Panc1 (cell line): Measurements from ENCODE around the gene ZKSCAN3. TPM values are rescaled to one million over a fixed set of nuclear protein-coding genes. Genes with fewer than 3 reads are reported as not detected.

ENCODE experiments used
- ATAC-seq: fragments of 200-7000 bp; cut with Tn5 transposase; 2 replicates; pipeline ENCODE4 v1.9.1; 2020; ENCODE audit warnings: mild to moderate bottlenecking, moderate library complexity
- BruUV-seq: library from RNA; stranded (reverse); fragments of 400-500 nt; replicated peaks from 2 replicates; lab custom pipeline; 2021; lab: Mats Ljungman, UMichigan
- CTCF ChIA-PET: fragments of 300-600 bp; sonication (Branson Sonifier 250); formaldehyde crosslinking; loops from one replicate; lab custom pipeline; 2022; ENCODE audit warnings: antibody characterized with exemption; lab: Charles Lee
- POLR2A ChIA-PET: fragments of 300-600 bp; sonication (Branson Sonifier 250); formaldehyde crosslinking; loops from one replicate; lab custom pipeline; 2022; ENCODE audit warnings: antibody characterized with exemption; lab: Charles Lee
- DNase-seq: peaks from one replicate; pipeline ENCODE4 v3.0.0-alpha.2; 2010; ENCODE audit warnings: low read depth, low spot score
- H3K27ac ChIP-seq: 2 replicates; pipeline ENCODE4 v1.5.1; 2011; ENCODE audit warnings: mild to moderate bottlenecking, low read length, inconsistent platforms
- H3K27me3 ChIP-seq: fragments of 200-500 bp; sonication (Bioruptor generic); 2 replicates; pipeline ENCODE4 v1.6.0; 2014; ENCODE audit warnings: low read length, inconsistent platforms; ENCODE audit not compliant: control insufficient read depth, insufficient read depth
- H3K36me3 ChIP-seq: fragments of 200-500 bp; sonication (Bioruptor generic); 2 replicates; pipeline ENCODE4 v1.5.1; 2014; ENCODE audit warnings: inconsistent platforms, mild to moderate bottlenecking, low read length, moderate library complexity; ENCODE audit not compliant: control insufficient read depth, insufficient read depth
- H3K4me1 ChIP-seq: 2 replicates; pipeline ENCODE4 v1.5.1; 2011; ENCODE audit warnings: inconsistent platforms, mild to moderate bottlenecking, low read length, moderate library complexity; ENCODE audit not compliant: control insufficient read depth, insufficient read depth
- H3K4me3 ChIP-seq, 2 experiments: 2 replicates each; pipeline ENCODE4 v1.5.1; 2011 to 2012; ENCODE audit warnings: low read depth in 2 of 2, low read length in 2 of 2, mild to moderate bottlenecking in 2 of 2, inconsistent platforms in 1 of 2, moderate library complexity in 1 of 2
- H3K9me3 ChIP-seq: fragments of 200-500 bp; sonication (Bioruptor generic); 2 replicates; pipeline ENCODE4 v1.5.1; 2014; ENCODE audit warnings: low read depth, mild to moderate bottlenecking, inconsistent platforms, low read length, moderate library complexity; ENCODE audit not compliant: control insufficient read depth, insufficient read depth
- CTCF ChIP-seq: fragments of 450-650 bp; IDR thresholded peaks from 2 replicates; pipeline ENCODE4 v1.5.1; 2017; ENCODE audit warnings: mild to moderate bottlenecking
- POLR2AphosphoS5 ChIP-seq: IDR thresholded peaks from 2 replicates; pipeline ENCODE4 v1.6.1; 2012; ENCODE audit warnings: mild to moderate bottlenecking, low read depth, low read length, moderate library complexity
- SIN3A ChIP-seq: IDR thresholded peaks from 2 replicates; pipeline ENCODE4 v1.6.1; 2012; ENCODE audit warnings: low read depth, mild to moderate bottlenecking, low read length, moderate library complexity, borderline replicate concordance; ENCODE audit not compliant: insufficient read depth
- TCF7L2 ChIP-seq: IDR thresholded peaks from 2 replicates; pipeline ENCODE4 v1.6.1; 2011; ENCODE audit warnings: mild to moderate bottlenecking, low read depth, low read length, inconsistent platforms
- in situ Hi-C: cut with HindIII; loops from 2 replicates; pipeline ENCODE4 v1.10.0; 2016; ENCODE audit warnings: low sequenced_read_pairs, low pct_unique_long_range_greater_than_20kb
- intact Hi-C: fragments of 100-400 bp; cut with micrococcal nuclease; formaldehyde crosslinking; loops from one replicate; pipeline ENCODE4 v1.10.0; 2022; ENCODE audit not compliant: unreplicated experiment
- total RNA-seq: library from RNA; stranded (reverse); gene quantifications from one replicate; pipeline ENCODE4 v1.2.1, GENCODE V29; 2021; ENCODE audit not compliant: unreplicated experiment
- TF ChIP-seq, protein P1 (sequence below), 2 experiments: IDR thresholded peaks; 2 replicates each; pipeline ENCODE4 v1.6.1; 2011 to 2012; ENCODE audit warnings: low read depth in 2 of 2, control low read depth in 1 of 2, low read length in 1 of 2, mild to moderate bottlenecking in 1 of 2, moderate library complexity in 1 of 2; ENCODE audit not compliant: insufficient read depth in 1 of 2

The ZKSCAN3 gene
- total RNA-seq, 1 experiment from 2014 or later = 7.0 TPM

GRCh38 chr6:28399350-28400121 is 49.8 kb downstream of the ZKSCAN3 start, which contains the start of gene ZSCAN12:
TSS of gene ZSCAN12 (minus strand) at chr6:28399747. CDS start at chr6:28398405, 1,342 bp downstream.
- no peak for DNase-seq
- no peaks in the 10 kb centered on the region for H3K9me3 ChIP-seq
- TF ChIP-seq, protein P1, sequence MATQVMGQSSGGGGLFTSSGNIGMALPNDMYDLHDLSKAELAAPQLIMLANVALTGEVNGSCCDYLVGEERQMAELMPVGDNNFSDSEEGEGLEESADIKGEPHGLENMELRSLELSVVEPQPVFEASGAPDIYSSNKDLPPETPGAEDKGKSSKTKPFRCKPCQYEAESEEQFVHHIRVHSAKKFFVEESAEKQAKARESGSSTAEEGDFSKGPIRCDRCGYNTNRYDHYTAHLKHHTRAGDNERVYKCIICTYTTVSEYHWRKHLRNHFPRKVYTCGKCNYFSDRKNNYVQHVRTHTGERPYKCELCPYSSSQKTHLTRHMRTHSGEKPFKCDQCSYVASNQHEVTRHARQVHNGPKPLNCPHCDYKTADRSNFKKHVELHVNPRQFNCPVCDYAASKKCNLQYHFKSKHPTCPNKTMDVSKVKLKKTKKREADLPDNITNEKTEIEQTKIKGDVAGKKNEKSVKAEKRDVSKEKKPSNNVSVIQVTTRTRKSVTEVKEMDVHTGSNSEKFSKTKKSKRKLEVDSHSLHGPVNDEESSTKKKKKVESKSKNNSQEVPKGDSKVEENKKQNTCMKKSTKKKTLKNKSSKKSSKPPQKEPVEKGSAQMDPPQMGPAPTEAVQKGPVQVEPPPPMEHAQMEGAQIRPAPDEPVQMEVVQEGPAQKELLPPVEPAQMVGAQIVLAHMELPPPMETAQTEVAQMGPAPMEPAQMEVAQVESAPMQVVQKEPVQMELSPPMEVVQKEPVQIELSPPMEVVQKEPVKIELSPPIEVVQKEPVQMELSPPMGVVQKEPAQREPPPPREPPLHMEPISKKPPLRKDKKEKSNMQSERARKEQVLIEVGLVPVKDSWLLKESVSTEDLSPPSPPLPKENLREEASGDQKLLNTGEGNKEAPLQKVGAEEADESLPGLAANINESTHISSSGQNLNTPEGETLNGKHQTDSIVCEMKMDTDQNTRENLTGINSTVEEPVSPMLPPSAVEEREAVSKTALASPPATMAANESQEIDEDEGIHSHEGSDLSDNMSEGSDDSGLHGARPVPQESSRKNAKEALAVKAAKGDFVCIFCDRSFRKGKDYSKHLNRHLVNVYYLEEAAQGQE (IDR thresholded peaks at IDR 0.05; ENCODE audit: insufficient read depth in 1 of 2, low read depth in 2 of 2, low read length in 1 of 2) = no peak
- peak; percentile 84 for TF ChIP-seq TCF7L2
- peak; percentile 67 for TF ChIP-seq CTCF
- TF ChIP-seq SIN3A = peak; percentile 36; the same call in 1 of the 2 replicates
- TF ChIP-seq POLR2AphosphoS5 = peak; percentile 60; the same call in 1 of the 2 replicates
- CTCF ChIA-PET = interaction anchor here (0.6 kb wide), 1 partner anchor 133 kb away, joined by 5 read pairs; the partner anchor contains the start of gene ZSCAN26
- no peaks in the 10 kb centered on the region for H3K36me3 ChIP-seq
- in situ Hi-C loops (no loop called here), intact Hi-C loops (loop anchor here (10.0 kb wide), 1 partner anchor 285 kb away; no protein-coding TSS in a partner anchor)
- BruUV-seq = no TSS peak
- peak within 1 kb of the TSS; percentile 74 to 90 for H3K4me3 ChIP-seq
- peak within 1 kb of the TSS; percentile 77 for H3K27ac ChIP-seq
- H3K27me3 ChIP-seq = peaks cover 4% of the 10 kb centered on the region; the same call in 1 of the 2 replicates
- POLR2A ChIA-PET = interaction anchor here (0.6 to 0.7 kb wide), 2 partner anchors 20 to 296 kb away, joined by 3 to 5 read pairs; no protein-coding TSS in a partner anchor
- ATAC-seq = peak; percentile 93
- no peaks in the 10 kb centered on the region for H3K4me1 ChIP-seq

DNA sequence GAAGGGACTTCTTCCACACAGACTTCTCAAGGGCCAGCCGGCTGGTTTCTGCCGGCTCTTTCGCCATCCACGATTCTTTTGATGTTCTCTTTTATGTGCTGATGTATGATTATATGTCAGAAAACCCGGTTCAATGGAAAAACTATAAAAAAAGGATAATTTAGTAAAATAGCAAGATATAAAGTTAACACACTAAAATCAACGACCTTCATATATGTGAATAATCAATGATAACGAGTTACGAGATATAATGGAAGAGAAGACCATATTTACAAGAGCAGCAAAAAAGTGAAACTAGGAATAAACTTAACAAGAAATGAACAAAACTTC is 50.3 kb downstream of the ZKSCAN3 start:
- no TSS peak for BruUV-seq
- no peak for ATAC-seq

More for the DNA sequence above, 50.3 kb downstream of the ZKSCAN3 start:
- intact Hi-C loops = no loop called here
- Histone ChIP-seq H3K4me3 (peak overlapping the region; percentile 74 to 90), H3K27me3 (peaks cover 4% of the 10 kb centered on the region; the same call in 1 of the 2 replicates), H3K36me3 (no peaks in the 10 kb centered on the region), H3K9me3 (no peaks in the 10 kb centered on the region), H3K4me1 (no peaks in the 10 kb centered on the region), H3K27ac (peak overlapping the region; percentile 77)
- TF ChIP-seq CTCF (no peak), POLR2AphosphoS5 (no peak), TCF7L2 (no peak), SIN3A (no peak)
- TF ChIP-seq, protein P1 (IDR thresholded peaks at IDR 0.05; ENCODE audit: insufficient read depth in 1 of 2, low read depth in 2 of 2, low read length in 1 of 2) = no peak
- POLR2A ChIA-PET = no interaction called here
- CTCF ChIA-PET = no interaction called here
- DNase-seq = no peak
- in situ Hi-C loops = no loop called here
